NCI-H524 (cell line): ENCODE data around the gene FRMD4B.
A peak's percentile ranks its signal among the peaks of the same experiment; 100 is the strongest.

Experiments used
- DNase-seq, 2 experiments: peaks; one replicate each; lab custom pipeline; 2025; lab: John Stamatoyannopoulos, UW

The FRMD4B gene

GRCh38 chr3:69174871-69175737 lies 210.8 kb downstream of the FRMD4B start:
- DNase-seq: no peak

- no peak for DNase-seq
Observed at GRCh38 chr3:69174445-69174844, 211.4 kb downstream of the FRMD4B start.

GRCh38 chr3:69172058-69172457 lies 213.8 kb downstream of the FRMD4B start:
- DNase-seq: no peak

GRCh38 chr3:69166446-69166845 lies 219.4 kb downstream of the FRMD4B start:
- DNase-seq: no peak

- DNase-seq: no peak
Observed at GRCh38 chr3:69165744-69166143, 220.1 kb downstream of the FRMD4B start.

GRCh38 chr3:69164296-69164695 lies 221.6 kb downstream of the FRMD4B start:
- no peak for DNase-seq

GRCh38 chr3:69162308-69162980 lies 223.4 kb downstream of the FRMD4B start:
- no peak for DNase-seq

- DNase-seq: peak in 1 of 2 experiments; percentile 30
Observed at GRCh38 chr3:69161587-69162307, 224.1 kb downstream of the FRMD4B start.

GRCh38 chr3:69160525-69160924 lies 225.4 kb downstream of the FRMD4B start:
- DNase-seq: no peak

GRCh38 chr3:69160107-69160506 lies 225.8 kb downstream of the FRMD4B start:
- DNase-seq: no peak

GRCh38 chr3:69149586-69149985 lies 236.3 kb downstream of the FRMD4B start:
- no peak for DNase-seq

GRCh38 chr3:69145688-69146087 lies 240.2 kb downstream of the FRMD4B start:
- DNase-seq: peak in 1 of 2 experiments; percentile 42

- peak in 1 of 2 experiments; percentile 51 for DNase-seq
Observed at GRCh38 chr3:69144631-69145245, 241.2 kb downstream of the FRMD4B start.

GRCh38 chr3:69143612-69144011 lies 242.3 kb downstream of the FRMD4B start:
- peak in 1 of 2 experiments; percentile 23 for DNase-seq

GRCh38 chr3:69142797-69143454 lies 243.0 kb downstream of the FRMD4B start:
- DNase-seq: peak in 1 of 2 experiments; percentile 25

GRCh38 chr3:69142090-69142489 lies 243.8 kb downstream of the FRMD4B start:
- DNase-seq: no peak

GRCh38 chr3:69141313-69141712 lies 244.6 kb downstream of the FRMD4B start:
- DNase-seq: no peak

GRCh38 chr3:69137412-69137811 lies 248.5 kb downstream of the FRMD4B start:
- no peak for DNase-seq

- no peak for DNase-seq
Observed at GRCh38 chr3:69137005-69137404, 248.9 kb downstream of the FRMD4B start.

GRCh38 chr3:69130689-69131088 lies 255.2 kb downstream of the FRMD4B start:
- no peak for DNase-seq

GRCh38 chr3:69129531-69129930 lies 256.4 kb downstream of the FRMD4B start:
- no peak for DNase-seq

- no peak for DNase-seq
Observed at GRCh38 chr3:69128509-69128908, 257.4 kb downstream of the FRMD4B start.
